Stimulated activated CD4-positive, alpha-beta T cell treated with anti-CD3 and anti-CD28 coated beads, TNF-alpha, amount 100 ng/mL, for 1 hour (primary cell): ENCODE results near the gene MYL1.

ENCODE experiments used
- DNase-seq, 3 donors: peaks; one replicate each; pipeline ENCODE4 v3.0.0-alpha.2; 2020; ENCODE audit warnings: low read depth in 3 of 3, low spot score in 1 of 3

The MYL1 gene

GRCh38 chr2:210268281-210268680 lies 46.7 kb downstream of the MYL1 start:
- DNase-seq: no peak

- DNase-seq: no peak
Measured at GRCh38 chr2:210267698-210268097, 47.3 kb downstream of the MYL1 start.

DNA sequence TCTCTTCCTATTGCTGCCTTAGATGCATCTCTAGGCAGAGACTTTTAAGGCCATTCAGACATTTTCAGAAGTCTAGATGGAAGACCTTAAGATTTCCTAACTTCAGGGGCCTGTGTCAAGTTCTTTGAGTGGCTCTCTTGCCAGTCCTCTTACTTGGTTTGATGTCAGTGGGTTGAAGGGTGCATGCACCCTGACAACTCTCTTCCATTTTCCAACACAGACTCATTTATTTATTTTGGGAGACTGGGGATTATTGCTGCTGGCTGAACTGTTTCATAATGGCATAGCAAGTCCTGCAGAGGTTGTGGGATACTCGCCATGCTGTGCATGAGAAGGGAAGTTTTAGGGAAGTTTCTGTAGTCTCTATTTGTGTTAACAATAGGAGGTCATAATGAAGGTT lies 50.7 kb downstream of the MYL1 start:
- DNase-seq: no peak

GRCh38 chr2:210263841-210264240 lies 51.1 kb downstream of the MYL1 start:
- no peak for DNase-seq

- DNase-seq: no peak
Measured at GRCh38 chr2:210262036-210262435, 52.9 kb downstream of the MYL1 start.

DNA sequence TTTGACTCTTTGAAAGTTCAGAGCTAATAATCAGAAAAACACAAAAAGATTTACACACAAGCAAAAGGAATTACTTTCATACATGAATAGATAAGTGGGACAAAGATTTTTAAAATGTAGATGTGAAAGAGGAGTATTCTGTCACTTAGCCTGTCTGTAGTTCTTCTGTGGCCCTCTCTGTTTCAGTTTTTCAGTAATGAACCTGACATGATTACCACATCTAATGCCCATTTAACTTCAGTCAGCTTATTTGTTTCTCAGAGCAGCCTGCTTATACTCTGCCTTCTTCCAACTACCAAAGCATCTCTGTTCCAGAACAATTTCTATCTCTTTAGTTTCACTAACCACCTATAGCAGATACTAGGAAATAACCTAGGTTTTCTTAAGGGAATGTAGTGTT lies 55.3 kb downstream of the MYL1 start:
- no peak for DNase-seq

- no peak for DNase-seq
Measured at GRCh38 chr2:210252699-210253606, 62.0 kb downstream of the MYL1 start.

- no peak for DNase-seq
Measured at GRCh38 chr2:210250622-210251021, 64.4 kb downstream of the MYL1 start.
